Right kidney (tissue), 9 donors: ENCODE results near the gene TOMM34.

Source experiments
- DNase-seq: peaks from one replicate; pipeline ENCODE4 v3.0.0-alpha.2; 2016
- long read RNA-seq, 8 donors: transcript quantifications; one replicate each; lab custom pipeline, GENCODE V29; 2026

Gene TOMM34, protein sequence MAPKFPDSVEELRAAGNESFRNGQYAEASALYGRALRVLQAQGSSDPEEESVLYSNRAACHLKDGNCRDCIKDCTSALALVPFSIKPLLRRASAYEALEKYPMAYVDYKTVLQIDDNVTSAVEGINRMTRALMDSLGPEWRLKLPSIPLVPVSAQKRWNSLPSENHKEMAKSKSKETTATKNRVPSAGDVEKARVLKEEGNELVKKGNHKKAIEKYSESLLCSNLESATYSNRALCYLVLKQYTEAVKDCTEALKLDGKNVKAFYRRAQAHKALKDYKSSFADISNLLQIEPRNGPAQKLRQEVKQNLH
- long read RNA-seq, donor 1, transcript TOMM34-201 (7 exons, 2,062 nt), result major isoform, 20 of 39 reads
- long read RNA-seq, donor 1, partial matches to known transcripts, result 19 of 39 reads
- long read RNA-seq, donor 1, other reads (novel, unspliced or antisense), result 0 of 39 reads
- long read RNA-seq, donor 2, transcript TOMM34-201 (7 exons, 2,062 nt), result major isoform, 10 of 21 reads
- long read RNA-seq, donor 2, partial matches to known transcripts, result 11 of 21 reads
- long read RNA-seq, donor 2, other reads (novel, unspliced or antisense), result 0 of 21 reads
- long read RNA-seq, donor 3, transcript TOMM34-201 (7 exons, 2,062 nt), result major isoform, 10 of 23 reads
- long read RNA-seq, donor 3, partial matches to known transcripts, result 13 of 23 reads
- long read RNA-seq, donor 3, other reads (novel, unspliced or antisense), result 0 of 23 reads
- long read RNA-seq, donor 4, transcript TOMM34-201 (7 exons, 2,062 nt), result major isoform, 15 of 30 reads
- long read RNA-seq, donor 4, partial matches to known transcripts, result 15 of 30 reads
- long read RNA-seq, donor 4, other reads (novel, unspliced or antisense), result 0 of 30 reads
- long read RNA-seq, donor 5, transcript TOMM34-201 (7 exons, 2,062 nt), result major isoform, 17 of 33 reads
- long read RNA-seq, donor 5, partial matches to known transcripts, result 16 of 33 reads
- long read RNA-seq, donor 5, other reads (novel, unspliced or antisense), result 0 of 33 reads
- long read RNA-seq, donor 6, transcript TOMM34-201 (7 exons, 2,062 nt), result major isoform, 11 of 27 reads
- long read RNA-seq, donor 6, partial matches to known transcripts, result 16 of 27 reads
- long read RNA-seq, donor 6, other reads (novel, unspliced or antisense), result 0 of 27 reads
- long read RNA-seq, donor 7, transcript TOMM34-201 (7 exons, 2,062 nt), result major isoform, 30 of 63 reads
- long read RNA-seq, donor 7, partial matches to known transcripts, result 33 of 63 reads
- long read RNA-seq, donor 7, other reads (novel, unspliced or antisense), result 0 of 63 reads
- long read RNA-seq, donor 8, transcript TOMM34-201 (7 exons, 2,062 nt), result major isoform, 12 of 36 reads
- long read RNA-seq, donor 8, partial matches to known transcripts, result 24 of 36 reads
- long read RNA-seq, donor 8, other reads (novel, unspliced or antisense), result 0 of 36 reads

DNA sequence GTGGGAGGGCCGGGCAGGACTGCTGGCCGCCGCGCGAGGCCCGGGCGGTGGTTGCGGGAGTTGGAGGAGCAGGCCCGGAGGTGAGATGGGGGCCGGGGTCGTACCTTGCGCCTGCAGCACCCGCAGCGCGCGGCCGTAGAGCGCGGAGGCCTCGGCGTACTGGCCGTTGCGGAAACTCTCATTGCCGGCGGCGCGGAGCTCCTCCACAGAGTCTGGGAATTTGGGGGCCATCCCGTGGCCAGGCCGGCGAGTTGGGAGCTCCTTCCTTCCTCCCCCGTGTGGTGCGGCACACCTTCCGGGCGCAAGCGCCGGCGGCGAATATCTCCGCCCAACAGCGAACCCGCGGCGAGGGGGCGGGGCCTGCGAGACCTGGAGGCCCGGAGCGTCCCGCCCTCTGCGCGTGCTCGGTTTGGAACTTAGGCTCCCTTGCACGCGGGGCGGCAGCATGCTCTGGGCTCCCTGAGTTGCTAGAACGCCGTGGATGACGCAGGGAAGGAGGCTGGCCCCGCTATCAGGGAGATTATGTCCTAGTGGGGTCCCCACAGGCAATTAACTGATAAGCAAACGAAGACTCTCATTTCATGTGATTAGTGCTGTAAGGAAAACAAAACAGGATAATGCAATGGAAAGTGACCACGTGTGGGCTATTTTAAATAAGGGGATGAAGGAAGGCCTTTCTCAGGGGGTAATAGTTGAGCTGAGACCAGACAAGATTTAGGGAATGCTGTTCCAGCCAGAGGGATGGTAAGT lies at the start of gene TOMM34:
TOMM34 (minus strand) TSS at position 295 of the 750 bp plus-strand sequence; CDS start at position 231, 64 bp downstream.
- DNase-seq, result peak; percentile 91

GRCh38 chr20:45008521-45009049 lies 48.4 kb upstream of the TOMM34 start:
- no peak for DNase-seq

DNA sequence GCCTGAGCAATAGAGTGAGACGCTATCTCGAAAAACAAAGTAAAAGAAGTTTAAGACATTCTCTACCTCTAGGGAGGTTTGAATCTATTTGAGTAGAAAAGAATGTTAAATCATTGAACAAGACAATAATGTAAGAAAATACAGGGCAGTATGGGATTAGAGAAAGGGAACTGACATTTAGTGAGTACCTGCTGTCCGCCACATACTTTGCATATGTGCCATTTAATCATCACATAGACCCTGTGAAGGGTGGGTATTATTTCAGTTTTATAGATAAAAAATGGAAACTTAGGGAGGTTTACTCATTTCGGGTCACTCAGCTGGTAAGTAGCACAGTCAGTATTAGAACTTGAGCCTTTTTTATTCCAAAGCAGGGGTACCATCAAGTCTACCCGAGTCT lies 37.5 kb upstream of the TOMM34 start:
- no peak for DNase-seq

DNA sequence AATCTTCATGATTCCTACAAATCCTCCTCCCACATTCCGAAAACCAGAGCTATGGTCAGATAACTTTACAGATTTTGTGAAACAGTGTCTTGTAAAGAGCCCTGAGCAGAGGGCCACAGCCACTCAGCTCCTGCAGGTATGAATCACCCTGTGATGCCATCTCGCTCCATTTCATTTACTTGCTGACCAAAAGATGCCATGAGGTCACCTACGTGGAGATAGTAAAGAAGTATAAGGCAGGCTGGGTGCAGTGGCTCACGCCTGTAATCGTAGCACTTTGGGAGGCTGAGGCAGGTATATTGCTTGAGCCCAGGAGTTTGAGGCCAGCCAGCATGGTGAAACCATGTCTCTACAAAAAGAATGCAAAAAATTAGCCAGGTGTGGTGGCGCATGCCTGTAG lies 37.0 kb upstream of the TOMM34 start:
- DNase-seq, result no peak

DNA sequence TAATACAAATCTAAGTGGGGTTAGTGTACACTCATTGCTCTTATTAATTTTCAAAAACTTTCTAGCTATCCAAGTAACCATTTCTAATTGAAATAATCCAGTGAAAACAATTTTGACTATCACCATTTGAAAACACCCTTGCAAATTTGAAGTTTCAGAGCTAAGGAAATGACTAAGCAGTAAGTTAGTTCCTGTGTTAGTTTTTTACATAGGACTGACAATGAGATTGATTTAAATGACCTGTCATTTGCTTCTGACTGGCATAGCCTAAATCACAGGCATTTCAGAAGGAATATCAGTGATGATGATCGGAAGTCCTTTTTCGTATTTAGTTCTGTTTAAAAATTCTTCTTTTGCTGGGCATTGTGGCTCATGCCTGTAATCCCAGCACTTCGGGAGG lies 33.1 kb upstream of the TOMM34 start:
- no peak for DNase-seq

GRCh38 chr20:44990957-44991356 lies 30.8 kb upstream of the TOMM34 start:
- no peak for DNase-seq

- DNase-seq, result no peak
These were observed 30.2 kb upstream of the TOMM34 start for GRCh38 chr20:44990425-44990824.

- DNase-seq, result no peak
These were observed 28.5 kb upstream of the TOMM34 start for GRCh38 chr20:44988631-44989171.

GRCh38 chr20:44983093-44983674 lies 23.0 kb upstream of the TOMM34 start:
- no peak for DNase-seq

DNA sequence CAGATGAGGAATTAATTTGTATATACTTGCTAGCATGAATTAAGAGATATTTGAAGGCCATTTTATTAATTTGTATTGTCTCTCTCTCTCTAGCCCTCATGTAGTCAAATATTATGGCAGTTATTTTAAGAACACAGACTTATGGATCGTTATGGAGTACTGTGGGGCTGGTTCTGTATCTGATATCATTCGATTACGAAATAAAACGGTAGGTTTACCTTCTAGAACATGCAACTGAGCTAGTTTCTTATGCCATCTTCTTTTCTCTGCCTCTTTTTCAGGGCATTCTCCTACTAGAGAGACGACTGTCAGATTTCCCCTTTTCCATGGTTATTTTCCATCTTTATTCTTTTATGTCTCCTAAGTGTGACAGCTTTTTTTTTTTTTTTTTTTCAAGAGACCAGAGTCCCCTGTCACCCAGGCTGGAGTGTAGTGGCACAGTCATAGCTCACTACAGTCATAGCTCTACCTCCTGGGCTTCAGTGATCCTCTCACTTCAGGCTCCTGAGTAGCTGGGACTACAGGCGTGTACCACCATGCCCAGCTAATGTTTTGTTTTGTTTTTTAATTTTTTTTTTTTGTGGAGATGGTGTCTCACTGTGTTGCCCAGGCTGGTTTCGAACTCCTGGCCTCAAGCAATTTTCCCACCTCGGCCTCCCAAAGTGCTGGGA lies 21.7 kb upstream of the TOMM34 start:
- DNase-seq, result no peak

GRCh38 chr20:44979090-44979621 lies 19.0 kb upstream of the TOMM34 start:
- DNase-seq, result no peak

DNA sequence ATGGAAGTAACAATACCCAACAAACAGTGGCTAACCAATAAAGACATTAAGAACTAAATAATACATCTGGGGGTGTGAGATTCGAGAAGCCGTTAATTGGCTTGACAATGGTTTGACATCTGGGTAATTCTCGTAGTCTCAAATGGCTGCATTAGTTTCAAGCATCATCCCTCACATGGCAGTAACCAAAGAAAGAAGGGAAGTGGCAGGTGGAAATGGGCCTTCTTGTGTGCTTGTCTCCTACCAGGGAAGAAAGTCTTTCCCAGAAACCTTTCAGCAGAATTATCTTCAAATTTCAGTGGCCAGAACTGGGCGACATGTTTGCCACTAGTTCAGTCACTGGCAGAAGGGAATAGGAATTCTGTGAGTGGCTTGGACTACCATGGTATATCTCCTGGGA lies 16.5 kb upstream of the TOMM34 start:
- no peak for DNase-seq

- DNase-seq, result no peak
These were observed 12.9 kb upstream of the TOMM34 start for GRCh38 chr20:44973053-44973452.

DNA sequence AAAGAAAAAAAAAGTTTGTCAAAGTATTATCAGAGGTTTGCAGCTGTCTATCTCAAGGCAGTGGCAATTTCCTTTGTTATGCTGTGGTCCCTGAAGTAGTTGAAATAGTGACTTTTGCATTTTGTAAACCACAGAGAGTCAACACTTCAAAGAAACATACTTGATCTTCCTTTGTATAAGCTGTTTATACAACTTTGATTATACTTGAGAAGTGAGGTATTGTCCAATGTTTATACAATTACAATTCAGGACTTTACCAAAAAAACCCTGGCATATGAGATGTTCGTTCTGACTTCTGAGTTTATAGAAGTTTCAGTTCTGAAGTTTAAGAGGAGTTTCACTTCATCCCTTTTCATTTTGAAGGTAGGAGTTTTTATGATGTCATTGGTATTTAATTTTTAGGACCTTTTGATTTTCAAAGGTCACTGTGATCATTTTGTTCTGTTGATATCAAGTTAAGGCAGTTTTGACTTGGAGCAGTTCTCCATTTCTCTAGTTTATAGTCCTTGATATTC lies 10.1 kb upstream of the TOMM34 start:
- DNase-seq, result no peak

GRCh38 chr20:44969300-44969894 lies 9.2 kb upstream of the TOMM34 start:
- DNase-seq, result no peak

- no peak for DNase-seq
These were observed 7.1 kb upstream of the TOMM34 start for GRCh38 chr20:44967207-44967807.

- peak; percentile 90 for DNase-seq
These were observed 6.1 kb upstream of the TOMM34 start, which contains the start of gene STK4 for GRCh38 chr20:44966030-44966961. Gene STK4, plus strand, starts transcription at chr20:44966512. Its CDS starts 57 bp downstream, at chr20:44966569.
